ENCODE results near the gene PKP4. TPM values are rescaled to one million over a fixed set of nuclear protein-coding genes. Genes with fewer than 3 reads are reported as not detected.

The PKP4 gene
- total RNA-seq, 2 donors from 2014 or later, result 43.7 to 67.3 TPM

- H3K4me3 ChIP-seq, result no peak overlapping the region
- no peaks in the 10 kb centered on the region for H3K4me1 ChIP-seq
- no peak for TF ChIP-seq CTCF (IDR thresholded peaks at IDR 0.05)
- no peaks in the 10 kb centered on the region for H3K36me3 ChIP-seq
- no peaks in the 10 kb centered on the region for H3K27me3 ChIP-seq
- no peak overlapping the region for H3K9ac ChIP-seq (ENCODE audit: low read depth in 2 of 2, low read length in 2 of 2)
- no peak for DNase-seq
- no peaks in the 10 kb centered on the region for H3K9me3 ChIP-seq
- no peak overlapping the region for H3K27ac ChIP-seq
- intact Hi-C loops (cut with DNase I), result no loop called here
Observed at GRCh38 chr2:158712791-158713522, 256.2 kb downstream of the PKP4 start.

DNA sequence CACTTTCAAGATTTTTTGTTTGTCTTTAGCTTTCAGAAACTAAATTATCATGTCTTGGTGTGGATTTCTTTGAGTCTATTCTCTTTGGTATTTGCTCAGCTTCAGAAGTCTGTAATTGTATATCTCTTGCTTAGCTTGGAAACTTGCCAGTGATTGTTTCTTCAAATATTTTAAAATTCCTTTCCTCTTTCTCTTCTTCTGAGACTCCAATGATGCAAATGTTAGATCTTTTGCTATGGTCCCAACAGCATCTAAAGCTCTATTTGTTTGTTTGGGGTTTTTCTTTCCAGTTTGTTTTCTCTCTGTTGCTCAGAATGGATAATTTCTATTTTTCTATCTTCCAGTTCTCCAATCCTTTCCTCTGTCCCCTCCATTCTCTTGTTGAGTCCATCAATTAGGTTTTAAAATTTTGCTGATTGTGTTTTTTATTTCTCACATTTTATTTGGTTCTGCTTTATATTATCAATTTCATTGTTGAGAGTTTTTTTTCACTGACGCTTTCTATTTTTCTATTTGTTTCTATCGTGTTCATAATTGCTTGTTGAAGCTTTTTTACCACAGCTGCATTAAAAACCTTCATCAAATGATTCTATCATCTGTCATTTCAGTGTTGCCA, 256.9 kb downstream of the PKP4 start:
- no peak for TF ChIP-seq CTCF (IDR thresholded peaks at IDR 0.05)
- H3K9me3 ChIP-seq, result no peaks in the 10 kb centered on the region
- no peaks in the 10 kb centered on the region for H3K4me1 ChIP-seq
- H3K27ac ChIP-seq, result no peak overlapping the region
- DNase-seq, result no peak
- intact Hi-C loops (cut with DNase I), result no loop called here
- no peak overlapping the region for H3K9ac ChIP-seq (ENCODE audit: low read depth in 2 of 2, low read length in 2 of 2)
- H3K36me3 ChIP-seq, result no peaks in the 10 kb centered on the region
- no peak overlapping the region for H3K4me3 ChIP-seq
- H3K27me3 ChIP-seq, result no peaks in the 10 kb centered on the region

GRCh38 chr2:158714420-158714819, 257.7 kb downstream of the PKP4 start:
- no peak for DNase-seq
- no peaks in the 10 kb centered on the region for H3K4me1 ChIP-seq
- intact Hi-C loops (cut with DNase I), result no loop called here

DNA sequence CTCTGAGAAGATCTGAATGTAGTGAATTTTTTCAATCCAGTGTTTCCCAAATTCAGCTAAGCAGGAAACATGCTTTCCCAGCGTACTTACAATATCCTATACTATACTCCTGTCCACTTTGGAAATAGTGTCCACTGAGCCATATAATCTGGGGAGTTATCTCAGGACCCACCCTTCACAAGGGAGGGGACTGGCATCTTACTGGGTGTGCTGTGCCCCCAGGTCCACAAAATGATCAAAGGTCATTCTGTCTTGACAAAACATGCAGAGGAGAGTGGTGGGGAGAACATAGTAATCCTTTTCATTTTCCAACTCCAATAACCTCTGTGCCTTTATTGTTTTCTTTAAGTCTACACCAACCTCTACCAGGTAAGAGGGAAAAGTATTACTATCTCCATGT, 258.6 kb downstream of the PKP4 start:
- Histone ChIP-seq H3K27ac (no peak overlapping the region), H3K4me1 (no peaks in the 10 kb centered on the region), H3K27me3 (no peaks in the 10 kb centered on the region), H3K9ac (ENCODE audit: low read depth in 2 of 2, low read length in 2 of 2) (no peak overlapping the region), H3K9me3 (no peaks in the 10 kb centered on the region), H3K4me3 (no peak overlapping the region), H3K36me3 (no peaks in the 10 kb centered on the region)
- no peak for TF ChIP-seq CTCF (IDR thresholded peaks at IDR 0.05)
- no peak for DNase-seq
- intact Hi-C loops (cut with DNase I), result no loop called here

More at GRCh38 chr2:158714420-158714819, 257.7 kb downstream of the PKP4 start:
- H3K27me3 ChIP-seq, result no peaks in the 10 kb centered on the region
- H3K36me3 ChIP-seq, result no peaks in the 10 kb centered on the region
- no peak overlapping the region for H3K9ac ChIP-seq (ENCODE audit: low read depth in 2 of 2, low read length in 2 of 2)
- H3K4me3 ChIP-seq, result no peak overlapping the region
- H3K9me3 ChIP-seq, result no peaks in the 10 kb centered on the region
- TF ChIP-seq CTCF (IDR thresholded peaks at IDR 0.05), result no peak
- no peak overlapping the region for H3K27ac ChIP-seq

- no peak for TF ChIP-seq CTCF (IDR thresholded peaks at IDR 0.05)
- H3K27ac ChIP-seq, result no peak overlapping the region
- H3K4me1 ChIP-seq, result no peaks in the 10 kb centered on the region
- no peak overlapping the region for H3K9ac ChIP-seq (ENCODE audit: low read depth in 2 of 2, low read length in 2 of 2)
- no peaks in the 10 kb centered on the region for H3K36me3 ChIP-seq
- no peak for DNase-seq
- H3K27me3 ChIP-seq, result no peaks in the 10 kb centered on the region
- H3K4me3 ChIP-seq, result no peak overlapping the region
- intact Hi-C loops (cut with DNase I), result no loop called here
- H3K9me3 ChIP-seq, result no peaks in the 10 kb centered on the region
Observed at GRCh38 chr2:158716121-158716791, 259.5 kb downstream of the PKP4 start.

Measured in colonic mucosa (tissue), 4 donors.